Hematopoietic multipotent progenitor cell treated with erythropoietin and hydrocortisone succinate and interleukin-3 and kit ligand, for 4 days (in vitro differentiated cells): ENCODE results near the gene DAGLA.

Experiments used
- DNase-seq: peaks from one replicate; pipeline ENCODE4 v3.0.0-alpha.2; 2015

The DAGLA gene

DNA sequence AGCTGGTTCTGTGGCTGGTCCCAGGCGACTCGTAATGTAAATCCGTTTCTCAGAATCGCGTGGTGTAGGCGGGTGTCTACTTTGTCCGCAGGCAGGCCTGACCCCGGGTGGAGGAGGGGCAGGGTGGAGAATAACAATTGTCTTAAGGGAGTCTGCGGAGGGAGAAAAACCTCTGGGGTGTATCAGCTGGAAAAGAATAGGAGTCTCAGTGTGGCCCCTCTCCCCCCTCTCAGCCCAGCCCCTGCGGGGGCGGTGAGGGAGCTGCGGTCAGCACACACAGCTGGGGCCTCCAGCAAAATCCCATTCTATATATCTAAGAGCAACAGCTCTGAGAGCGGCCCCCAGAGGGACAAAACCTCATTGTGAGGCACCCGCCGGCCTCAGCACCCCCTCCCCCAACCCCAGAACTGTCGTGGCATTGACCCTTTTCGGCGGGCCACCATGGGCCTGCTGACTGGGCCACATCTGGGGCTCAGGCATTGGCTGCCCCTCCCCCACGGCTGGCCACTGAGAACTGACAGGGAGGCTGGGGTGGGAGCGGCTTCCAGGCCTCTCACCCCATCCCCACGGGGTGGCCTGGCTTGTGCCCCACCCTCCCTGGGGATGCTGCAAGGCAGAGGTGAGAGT is 69.5 kb downstream of the DAGLA start:
- no peak for DNase-seq

DNA sequence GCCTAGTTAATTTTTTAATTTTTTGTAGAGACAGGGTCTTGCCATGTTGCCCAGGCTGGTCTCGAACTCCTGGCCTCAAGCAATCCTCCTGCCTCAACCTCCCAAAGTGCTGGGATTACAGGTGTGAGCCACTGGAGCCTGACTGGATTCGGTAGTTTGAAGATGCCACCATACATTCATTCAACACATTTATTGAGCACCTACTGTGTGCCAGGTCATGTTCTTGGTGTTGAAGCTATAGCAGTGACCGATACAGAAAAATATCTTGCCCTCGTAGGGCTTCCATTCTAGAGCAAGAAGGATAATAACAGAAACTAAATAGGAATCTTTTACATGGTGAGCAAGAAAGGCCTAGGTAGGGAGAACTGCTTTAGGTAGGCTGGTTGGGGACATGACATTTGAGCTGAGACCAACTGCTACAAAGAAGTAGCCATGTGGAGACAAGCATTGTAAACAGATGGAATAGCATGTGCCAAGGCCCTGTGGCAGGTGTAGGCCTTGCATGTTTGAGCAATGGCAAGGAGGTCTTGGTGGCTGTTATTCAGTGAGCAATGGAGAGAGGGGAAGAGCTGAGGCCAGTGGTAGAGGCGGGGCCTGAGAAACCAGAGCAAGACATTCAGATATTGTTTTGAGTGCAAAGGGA is 70.6 kb downstream of the DAGLA start:
- DNase-seq, result no peak

DNA sequence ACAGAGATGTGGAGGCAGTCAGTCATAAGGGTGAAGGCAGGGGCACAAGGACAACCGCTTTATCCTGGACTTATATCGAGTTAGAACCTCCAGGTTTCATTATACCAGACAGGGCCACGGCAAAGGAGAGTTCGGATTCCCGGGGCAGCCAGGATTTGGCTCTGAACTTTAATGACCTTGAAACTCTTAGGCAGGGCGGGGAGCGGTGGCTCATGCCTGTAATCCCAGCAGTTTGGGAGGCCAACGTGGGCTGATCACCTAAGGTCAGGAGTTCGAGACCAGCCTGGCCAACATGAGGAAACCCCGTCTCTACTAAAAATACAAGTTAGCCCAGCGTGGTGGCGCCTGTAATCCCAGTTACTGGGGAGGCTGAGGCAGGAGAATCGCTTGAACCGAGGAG is 71.2 kb downstream of the DAGLA start:
- no peak for DNase-seq

DNA sequence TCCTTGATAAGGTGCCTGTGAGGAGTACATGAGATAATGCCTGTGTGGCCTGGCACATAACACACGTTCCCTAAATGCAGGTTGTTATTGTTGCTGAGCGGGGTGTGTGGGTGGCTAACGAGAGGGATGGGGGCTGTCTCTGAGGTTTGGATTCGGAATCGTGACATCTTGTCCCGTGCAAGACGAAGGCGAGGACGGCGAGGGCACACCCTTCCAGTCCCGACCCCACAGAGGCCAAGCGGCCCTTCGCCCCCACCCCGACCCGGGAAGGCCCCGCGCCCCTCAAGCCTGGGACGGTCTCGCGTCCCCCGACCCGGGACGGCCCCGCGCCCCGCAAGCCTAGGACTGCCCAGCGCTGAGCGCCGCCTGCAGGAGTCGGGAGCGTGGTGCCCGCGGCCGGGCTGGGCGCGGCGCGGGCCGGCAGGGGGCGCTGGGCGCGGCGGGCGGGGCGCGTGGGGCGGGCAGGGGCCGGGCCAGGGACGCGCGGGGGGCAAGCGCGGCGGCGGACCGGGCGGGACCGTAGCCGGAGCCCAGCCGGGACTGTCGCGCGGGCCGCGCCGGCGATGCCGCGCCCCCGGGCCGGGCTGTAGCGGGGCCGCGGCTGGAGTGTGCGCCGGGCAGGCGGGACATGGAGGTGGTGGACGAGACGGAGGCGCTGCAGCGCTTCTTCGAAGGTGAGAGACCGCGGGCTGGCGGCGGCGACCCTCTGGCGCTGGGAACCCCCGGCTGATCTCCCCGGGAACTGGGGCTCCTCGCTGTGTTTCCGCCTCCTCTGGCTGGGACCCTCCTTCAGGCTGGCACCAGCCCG is 72.1 kb downstream of the DAGLA start, which contains the start of gene MYRF:
TSS of gene MYRF (plus strand) at position 520 of the 808 bp plus-strand sequence. CDS start at position 629, 109 bp downstream.
- peak; percentile 71 for DNase-seq

DNA sequence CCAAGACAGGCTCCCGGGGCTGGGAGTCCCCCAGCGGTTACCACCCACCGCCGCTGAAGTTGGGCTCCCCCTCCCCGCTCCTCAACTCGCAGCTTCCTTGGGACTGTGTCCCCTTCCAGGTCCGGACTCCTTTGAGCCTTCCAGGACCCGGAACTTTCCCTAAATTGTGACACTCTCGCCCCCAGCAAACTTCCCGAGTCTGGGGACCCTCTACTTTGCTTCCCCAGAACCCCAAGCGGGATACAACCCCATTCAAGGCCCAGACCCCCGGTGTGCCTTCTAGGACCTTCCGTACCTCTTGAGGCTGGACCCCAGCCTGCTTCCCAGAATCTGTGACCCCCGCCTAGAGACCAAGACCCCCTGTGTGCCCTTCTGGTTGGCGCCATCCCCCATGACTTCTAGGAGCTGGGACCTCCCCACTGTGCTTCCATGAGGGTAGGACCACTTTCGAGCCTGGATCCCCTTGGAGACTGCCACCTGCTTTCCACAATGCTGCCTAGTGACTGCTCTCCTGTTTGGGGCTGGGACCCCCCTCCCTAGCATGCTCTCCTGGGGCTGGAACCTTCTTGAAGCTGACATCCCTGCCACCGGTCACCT is 72.8 kb downstream of the DAGLA start:
- no peak for DNase-seq

DNA sequence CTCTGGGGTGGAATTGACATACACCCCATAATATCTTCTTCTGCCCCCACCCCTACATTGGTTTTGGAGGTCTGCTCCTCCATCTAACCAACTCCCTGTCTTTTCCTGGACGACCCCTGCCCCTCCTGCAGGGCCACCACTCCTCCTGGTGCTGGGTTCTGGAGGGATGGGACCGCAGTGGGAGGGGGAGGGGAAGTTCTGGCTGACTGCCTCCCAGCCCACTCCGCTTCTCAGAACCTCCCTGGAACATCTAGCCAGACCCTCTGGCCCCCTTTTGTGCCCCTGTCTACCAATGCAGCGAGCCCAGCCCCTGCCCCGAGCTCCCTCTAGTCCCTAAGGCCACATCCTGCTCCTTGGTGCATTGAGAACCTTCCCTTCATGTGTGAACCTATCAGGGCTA is 73.5 kb downstream of the DAGLA start:
- DNase-seq, result no peak

DNA sequence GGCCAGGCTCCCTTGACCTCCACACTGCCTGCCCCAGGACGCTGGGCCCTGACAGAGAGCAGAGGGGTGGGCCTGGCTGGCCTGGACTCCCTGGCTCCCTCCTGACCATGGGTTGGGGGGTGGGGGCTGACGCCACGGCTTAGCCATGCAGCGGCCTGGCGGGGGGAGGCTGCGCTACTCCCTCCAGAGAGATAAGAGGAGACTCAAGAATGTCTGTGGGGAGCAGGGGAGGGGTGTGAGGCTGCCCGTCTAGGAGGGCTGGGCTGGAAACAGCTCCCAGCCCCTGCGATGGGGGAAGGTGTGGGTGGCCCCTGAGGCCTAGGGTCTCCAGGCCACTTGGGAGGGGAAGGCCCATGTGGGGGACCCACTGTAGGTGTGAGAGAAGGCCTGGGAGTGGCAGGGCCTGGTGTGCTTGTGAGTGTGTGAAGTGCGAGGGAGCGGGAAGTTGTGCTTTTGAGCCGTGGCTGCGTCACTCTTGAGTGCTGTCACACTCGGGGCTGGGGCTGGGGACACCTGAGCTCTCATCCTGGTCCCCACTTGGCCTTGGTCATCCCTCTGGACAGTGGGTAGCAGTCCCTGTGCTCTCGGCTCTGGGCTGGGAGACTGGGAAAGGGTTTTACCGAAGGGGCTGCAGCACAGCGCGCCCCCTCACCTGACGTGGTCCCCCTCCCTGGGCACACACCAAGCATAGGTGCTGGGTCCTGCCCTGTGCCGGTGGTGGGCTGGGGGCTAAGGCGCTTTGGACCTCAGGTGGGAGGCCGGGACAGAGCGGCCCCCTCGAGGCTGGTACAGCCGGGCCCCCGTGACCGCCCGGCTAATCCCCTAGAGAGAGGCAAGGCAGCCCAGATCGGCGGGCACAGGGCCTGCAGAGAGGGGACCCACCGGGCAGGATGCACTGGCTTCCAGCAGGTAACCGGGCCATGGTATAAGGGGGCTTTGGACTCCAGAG is 74.6 kb downstream of the DAGLA start:
- peak; percentile 53 for DNase-seq

DNA sequence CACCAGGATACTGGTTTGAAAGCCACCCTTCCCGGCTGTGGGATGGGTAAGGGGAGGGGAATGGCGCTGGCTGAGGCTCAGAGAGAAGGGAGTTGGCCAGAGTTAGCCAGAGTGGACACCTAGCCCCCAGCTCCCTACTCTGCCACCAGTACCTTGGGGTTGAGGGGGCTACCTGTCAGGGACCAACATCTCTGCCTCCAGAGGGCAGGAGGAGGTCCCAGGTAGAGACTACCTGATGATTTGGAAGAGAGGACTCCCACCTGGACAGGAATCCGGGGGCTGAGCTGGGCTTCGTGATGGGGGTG is 75.9 kb downstream of the DAGLA start:
- DNase-seq, result no peak

DNA sequence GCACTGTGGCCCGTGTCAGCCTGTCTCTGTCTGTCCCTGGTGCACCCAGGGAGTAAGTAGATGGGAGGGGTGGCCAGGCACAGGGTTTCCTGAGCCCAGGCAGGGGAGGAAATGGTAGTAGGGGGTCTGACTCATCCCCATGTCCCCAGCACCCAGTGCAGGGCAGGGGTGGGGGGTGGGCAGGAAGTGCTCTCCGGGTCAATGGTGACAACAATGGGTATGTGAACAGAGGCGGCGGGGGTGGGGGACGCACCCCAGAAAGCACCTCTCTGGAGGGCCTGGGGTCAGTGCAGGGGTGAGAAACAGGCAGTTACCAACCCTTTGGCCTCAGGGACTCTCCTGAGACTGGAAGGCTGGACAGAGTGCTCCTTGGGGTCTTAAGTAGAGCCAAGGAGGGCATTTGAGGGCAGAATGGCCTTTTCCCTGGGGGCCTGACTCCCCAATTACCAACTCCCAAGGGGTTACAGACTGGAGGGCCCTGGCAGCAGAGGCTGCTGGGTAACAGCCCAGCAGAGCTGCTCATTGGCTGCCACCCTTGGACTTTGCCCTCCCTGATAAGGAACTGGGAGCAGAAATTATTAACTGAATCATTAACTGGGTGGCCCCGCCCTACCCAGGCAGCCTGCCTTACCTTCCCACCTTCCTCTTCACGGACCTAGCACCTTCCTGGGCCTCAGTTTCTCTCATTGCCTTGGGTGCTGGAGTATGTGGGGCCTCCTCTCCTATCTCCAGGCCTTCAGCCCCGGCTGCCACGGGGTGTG is 76.4 kb downstream of the DAGLA start:
- peak; percentile 16 for DNase-seq

DNA sequence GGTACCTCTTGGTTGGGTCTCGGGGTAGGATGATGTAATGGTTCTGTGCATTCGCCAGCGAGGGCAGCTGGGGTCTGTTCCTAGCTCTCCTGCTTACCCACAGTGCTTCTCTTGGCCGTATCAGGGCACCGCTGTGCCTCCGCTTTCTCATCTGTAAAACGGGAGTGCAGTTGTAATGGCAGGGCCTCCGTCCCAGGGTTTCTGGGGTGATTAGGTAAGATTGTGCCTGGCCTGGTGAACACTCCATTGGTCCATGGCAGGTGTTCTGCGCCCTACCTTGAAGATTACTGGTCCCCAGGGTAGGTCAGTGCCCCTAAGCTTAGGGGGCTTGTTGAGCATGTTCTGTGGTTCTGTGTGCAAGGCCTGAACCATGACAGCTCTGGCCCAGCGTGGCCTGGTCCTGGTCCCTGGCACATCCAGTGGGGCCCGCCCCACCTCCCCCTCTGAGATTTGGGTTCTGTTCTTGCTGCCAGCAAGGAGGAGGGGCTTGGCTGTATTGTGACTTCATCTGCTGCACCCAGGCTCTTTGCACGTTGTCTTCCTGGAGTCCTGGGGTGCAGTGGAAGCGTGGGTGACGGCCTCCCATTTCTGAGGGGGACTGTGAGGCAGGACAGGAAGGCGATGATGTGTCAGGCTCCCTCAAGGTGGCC is 77.1 kb downstream of the DAGLA start:
- DNase-seq, result no peak

DNA sequence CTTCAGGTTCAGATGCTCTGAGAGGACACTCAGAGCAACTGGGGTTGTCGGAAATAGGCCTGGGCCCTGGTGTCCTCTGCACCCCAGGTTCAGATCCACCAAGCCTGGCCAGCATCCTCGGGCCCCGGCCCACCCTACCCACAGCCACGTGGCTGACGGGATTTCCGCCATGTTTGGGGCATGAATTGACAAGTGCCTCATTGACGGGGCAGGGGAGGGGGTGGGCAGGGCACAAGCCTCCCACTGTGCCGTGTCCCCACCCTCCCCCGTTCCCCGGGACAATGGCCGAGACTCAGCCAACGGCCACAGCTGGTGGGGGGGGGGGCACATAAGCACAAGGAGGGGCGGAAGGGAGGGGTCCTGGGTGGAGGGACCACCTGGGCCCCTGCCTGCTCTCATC is 80.8 kb downstream of the DAGLA start:
- no peak for DNase-seq

DNA sequence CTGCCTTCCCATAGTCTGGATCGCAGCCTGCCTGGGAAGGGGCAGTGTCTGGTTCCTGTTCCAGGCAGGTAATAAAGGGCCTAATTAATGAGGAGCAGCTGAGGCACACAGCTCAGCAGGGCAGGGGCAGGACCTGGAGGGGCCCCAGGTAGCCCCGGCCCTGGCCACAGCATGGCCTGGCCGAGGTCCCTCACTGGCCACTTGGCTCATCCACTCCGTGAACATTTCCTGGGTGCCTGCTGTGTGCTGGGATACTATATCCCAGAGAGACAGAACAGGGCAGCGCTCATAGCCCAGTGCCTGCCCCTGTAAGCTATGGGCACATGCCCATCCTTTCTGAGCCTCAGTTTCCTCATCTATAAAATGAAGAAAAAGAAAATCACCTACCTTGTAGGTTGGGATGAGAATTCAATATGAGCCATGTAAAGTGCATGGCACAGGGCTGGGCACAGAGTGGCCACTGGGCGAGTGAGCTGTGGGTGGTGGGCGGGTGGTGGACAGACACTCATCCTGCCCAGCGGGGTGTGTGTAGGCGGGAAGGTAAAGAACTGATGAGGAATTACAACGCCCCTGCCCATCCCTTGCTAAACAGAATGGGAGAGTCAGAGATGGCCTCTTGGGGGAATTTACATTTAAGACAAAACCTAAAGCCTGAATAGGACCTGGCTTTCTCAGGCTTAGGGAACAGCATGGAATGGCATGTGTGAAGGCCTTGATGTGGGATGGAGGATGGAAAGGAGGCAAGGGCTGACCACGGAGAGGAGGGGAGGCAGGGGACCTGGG is 81.4 kb downstream of the DAGLA start:
- no peak for DNase-seq

DNA sequence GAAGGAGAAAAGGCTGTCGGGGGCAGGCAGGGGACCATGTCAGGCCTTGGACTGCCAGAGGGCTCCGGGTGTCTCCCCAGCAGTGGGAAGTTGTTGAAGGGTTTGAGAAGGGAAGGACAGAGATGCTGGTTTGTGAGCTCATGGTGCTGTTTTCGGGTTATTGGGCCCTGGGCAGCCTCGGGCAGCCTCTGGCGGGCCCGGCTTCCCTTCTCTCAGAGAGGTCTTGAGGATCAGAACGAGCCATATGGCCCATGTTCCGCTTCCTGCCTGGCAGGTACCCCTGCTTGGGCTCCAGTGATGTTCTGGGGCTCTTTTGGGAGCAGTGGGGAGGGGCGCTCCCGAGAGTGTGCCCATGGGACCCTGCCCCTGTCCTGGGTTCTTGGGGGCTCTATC is 82.0 kb downstream of the DAGLA start:
- DNase-seq, result no peak

DNA sequence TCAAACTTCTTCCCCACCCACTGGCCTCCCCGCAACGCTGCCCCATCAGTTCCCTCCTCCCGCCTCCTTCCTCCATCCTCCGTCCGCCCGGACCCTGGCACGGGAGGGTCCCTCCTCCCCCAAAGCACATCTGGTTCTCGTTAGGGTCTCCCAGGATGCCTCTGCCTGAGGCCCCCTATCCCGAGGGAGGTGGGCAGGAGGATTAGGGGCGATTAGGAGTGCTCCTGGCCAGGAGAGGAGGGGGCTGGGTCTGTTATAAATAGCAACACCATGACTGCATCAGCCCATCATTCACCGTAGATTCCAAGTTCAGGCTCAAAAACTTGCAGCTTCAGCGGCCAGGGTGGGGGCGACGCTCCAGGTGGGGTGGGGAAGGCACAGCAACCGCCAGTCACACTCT is 82.6 kb downstream of the DAGLA start:
- DNase-seq, result no peak

DNA sequence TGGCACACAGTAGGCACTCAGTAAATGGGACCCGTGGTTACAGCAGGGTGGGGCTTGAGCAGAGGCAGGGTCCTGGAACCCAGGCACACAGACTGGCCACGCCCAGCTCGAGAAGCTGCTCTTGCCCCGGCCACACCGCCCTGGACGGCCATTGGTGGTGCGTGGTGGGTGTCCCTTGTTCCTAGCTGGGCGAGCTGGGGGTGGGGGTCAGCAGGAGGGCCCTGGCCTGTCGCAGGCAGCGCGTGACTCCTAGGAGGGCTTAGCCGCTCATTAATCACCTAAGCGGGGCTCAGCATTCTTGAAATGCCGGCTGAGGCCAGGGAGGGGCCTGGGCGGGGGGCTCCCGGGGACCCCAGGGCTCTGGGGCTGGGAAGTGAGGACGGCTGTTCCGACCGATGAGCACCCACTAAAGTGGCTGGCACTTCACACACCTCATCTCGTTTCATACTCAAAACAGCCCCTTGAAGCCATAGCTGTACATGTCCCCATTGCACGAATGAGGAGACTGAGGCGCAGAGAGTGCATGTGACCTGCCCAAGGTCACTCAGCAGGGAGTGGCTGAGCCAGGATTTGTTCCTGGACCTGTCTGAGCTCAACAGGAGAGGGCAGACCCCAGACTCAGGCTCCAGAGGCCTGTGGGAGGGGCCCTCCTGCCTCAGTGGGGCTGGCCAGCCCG is 83.9 kb downstream of the DAGLA start:
- DNase-seq, result no peak

DNA sequence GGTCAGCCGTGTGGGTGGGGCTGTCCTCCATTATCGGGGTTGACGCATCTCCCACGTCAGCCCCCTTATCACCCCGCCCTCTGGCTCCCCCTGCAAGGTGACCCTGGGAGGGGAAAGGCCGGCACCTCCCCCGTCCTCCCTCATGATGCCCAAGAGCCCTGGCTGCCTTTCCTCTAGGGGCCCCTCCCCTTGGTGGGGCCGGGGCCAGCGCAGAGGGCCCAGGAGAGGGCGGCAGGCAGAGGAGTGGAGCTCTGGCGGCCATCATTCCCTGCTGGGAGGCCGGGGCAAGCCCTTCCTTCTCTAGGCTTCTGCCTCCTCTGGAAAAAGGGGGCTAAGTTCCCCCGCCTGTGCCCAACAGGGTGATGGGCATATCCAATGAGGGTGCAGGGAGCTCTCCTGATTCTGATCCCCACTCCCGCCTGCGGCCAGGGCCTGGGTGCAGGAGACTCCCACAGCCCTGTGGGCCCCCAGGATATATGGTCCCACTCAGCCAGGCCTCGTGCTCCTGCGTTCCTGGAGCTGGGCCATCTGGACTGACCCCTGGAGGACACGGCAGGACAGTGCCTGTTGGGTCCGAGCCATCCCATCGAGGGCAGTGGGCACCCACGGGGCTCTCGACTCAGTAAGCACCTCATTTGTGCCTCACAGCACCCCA is 84.5 kb downstream of the DAGLA start:
- no peak for DNase-seq

DNA sequence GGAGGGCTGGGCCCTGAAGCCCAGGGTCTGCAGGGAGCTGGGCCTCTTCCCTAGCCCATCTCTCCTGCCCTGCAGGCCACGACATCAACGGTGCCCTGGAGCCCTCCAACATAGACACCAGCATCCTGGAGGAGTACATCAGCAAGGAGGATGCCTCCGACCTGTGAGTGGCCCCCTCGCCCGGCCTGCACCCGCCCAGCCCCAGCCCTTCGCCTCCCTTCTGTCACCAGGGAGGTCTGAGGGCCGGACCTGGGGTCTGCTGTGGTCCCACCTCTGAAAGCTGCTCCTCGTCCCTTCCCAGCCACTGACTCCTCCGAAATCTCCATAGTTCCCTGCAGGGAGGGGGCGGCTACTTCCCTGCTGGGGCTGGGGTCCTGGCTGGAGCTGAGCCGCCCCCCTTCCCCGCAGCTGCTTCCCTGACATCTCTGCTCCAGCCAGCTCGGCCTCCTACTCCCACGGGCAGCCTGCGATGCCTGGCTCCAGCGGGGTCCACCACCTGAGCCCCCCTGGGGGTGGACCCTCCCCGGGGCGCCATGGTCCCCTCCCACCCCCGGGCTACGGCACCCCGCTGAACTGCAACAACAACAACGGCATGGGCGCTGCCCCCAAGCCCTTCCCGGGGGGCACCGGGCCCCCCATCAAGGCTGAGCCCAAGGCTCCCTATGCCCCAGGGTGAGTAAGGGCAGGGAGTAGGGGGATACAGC is 85.5 kb downstream of the DAGLA start:
- DNase-seq, result no peak

DNA sequence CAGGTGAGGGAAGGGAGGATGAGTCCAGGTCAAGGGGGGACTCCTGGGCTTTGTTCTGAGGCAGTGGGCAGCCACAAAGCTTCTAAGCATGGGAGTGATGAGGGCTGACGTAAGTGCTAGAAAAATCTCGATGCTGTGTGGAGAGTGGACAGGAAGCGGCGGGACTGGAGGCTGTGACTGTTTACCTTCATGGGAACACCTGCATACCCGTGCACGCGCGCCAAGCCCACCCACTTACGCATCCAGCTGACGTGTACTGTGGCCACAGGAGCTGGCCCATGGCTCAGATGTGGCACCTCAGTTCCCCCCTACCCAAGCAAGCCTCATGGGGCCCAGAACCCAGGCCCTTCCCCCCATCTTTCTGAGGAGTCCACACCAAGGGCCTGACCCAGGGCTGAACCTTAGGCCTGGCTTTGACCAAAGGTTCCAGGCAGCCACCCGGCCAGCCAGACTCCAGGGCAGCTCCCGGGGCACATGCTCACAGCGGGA is 86.2 kb downstream of the DAGLA start:
- no peak for DNase-seq
